Esophagus muscularis mucosa (tissue), 3 donors: Measurements from ENCODE around the gene USP46.

ENCODE experiments used
- CTCF ChIP-seq, 3 experiments: fragments of 200-600 bp in 2 of 3; fragments of 450-650 bp in 1 of 3; sonication (generic) in 2 of 3; IDR thresholded peaks; one replicate each; pipeline ENCODE4 v1.5.1; 2017 to 2019; ENCODE audit warnings: antibody characterized with exemption in 3 of 3, mild to moderate bottlenecking in 2 of 3, moderate library complexity in 1 of 3
- EP300 ChIP-seq: sonication (generic); formaldehyde crosslinking; IDR thresholded peaks from one replicate; pipeline ENCODE4 v1.6.1; 2017; ENCODE audit warnings: antibody characterized with exemption

DNA sequence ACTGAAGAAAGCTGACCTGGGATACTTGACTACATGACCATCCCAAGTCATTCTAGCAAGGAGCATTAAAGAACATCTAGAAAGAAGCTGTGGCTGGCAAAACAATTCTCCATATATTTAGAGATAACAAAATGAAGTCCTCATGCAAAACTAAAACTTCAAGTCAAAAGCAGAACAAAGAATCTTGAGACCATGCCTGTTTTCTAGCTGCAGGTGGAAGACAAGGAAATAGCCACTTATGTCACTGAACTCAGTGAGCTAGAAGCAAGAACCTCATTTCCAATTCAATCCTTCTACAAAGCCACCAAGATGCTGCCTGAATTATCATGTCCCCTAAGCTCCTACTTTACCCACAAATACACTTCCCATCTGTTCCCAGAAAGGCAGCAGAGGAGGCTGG is 13.8 kb downstream of the USP46 start:
- TF ChIP-seq EP300 (no peak), CTCF (IDR thresholded peaks at IDR 0.05) (no peak)
